CD8-positive, alpha-beta memory T cell (primary cell): ENCODE measurements around the gene GABRA1. TPM values are rescaled to one million over a fixed set of nuclear protein-coding genes. Genes with fewer than 3 reads are reported as not detected.

Experiments
- CTCF ChIA-PET: fragments of 350-600 bp; sonication (Branson Sonifier 250); formaldehyde crosslinking; loops from one replicate; lab custom pipeline; 2021; ENCODE audit warnings: antibody characterized with exemption; lab: Charles Lee
- POLR2A ChIA-PET: fragments of 350-600 bp; sonication (Branson Sonifier 250); formaldehyde crosslinking; loops from one replicate; lab custom pipeline; 2021; ENCODE audit warnings: antibody characterized with exemption; lab: Charles Lee
- DNase-seq, 5 donors: peaks; one replicate each; pipeline versions ENCODE4 v3.0.0 to v3.0.0-alpha.2; 2020 to 2022; ENCODE audit warnings: mixed read lengths in 1 of 5
- H3K27ac ChIP-seq: one replicate; pipeline ENCODE4 v1.7.0; 2013; ENCODE audit warnings: low read depth, mild to moderate bottlenecking, low read length, moderate library complexity
- H3K27me3 ChIP-seq: 2 replicates; pipeline ENCODE4 v1.7.0; 2013; ENCODE audit warnings: low read length, mild to moderate bottlenecking; ENCODE audit not compliant: insufficient read depth, poor library complexity, severe bottlenecking
- H3K36me3 ChIP-seq: 2 replicates; pipeline ENCODE4 v1.7.0; 2013; ENCODE audit warnings: mild to moderate bottlenecking, low read length, moderate library complexity; ENCODE audit not compliant: insufficient read depth
- H3K4me1 ChIP-seq: 2 replicates; pipeline ENCODE4 v1.7.0; 2013; ENCODE audit warnings: mild to moderate bottlenecking, low read length, moderate library complexity; ENCODE audit not compliant: insufficient read depth
- H3K4me3 ChIP-seq: 2 replicates; pipeline ENCODE4 v1.7.0; 2013; ENCODE audit warnings: mild to moderate bottlenecking, low read length
- H3K9me3 ChIP-seq: 2 replicates; pipeline ENCODE4 v1.7.0; 2013; ENCODE audit warnings: mild to moderate bottlenecking, low read length
- H3K27ac Mint-ChIP-seq, 8 donors: one replicate each; pipeline ENCODE4 v1.8.0; 2020 to 2021; ENCODE audit warnings: mixed read lengths in 8 of 8, mild to moderate bottlenecking in 6 of 8, inconsistent platforms in 3 of 8, moderate library complexity in 3 of 8
- H3K27me3 Mint-ChIP-seq, 2 donors: one replicate each; pipeline ENCODE4 v1.8.0; 2020 to 2021; ENCODE audit warnings: mixed read lengths in 2 of 2, mild to moderate bottlenecking in 1 of 2, moderate library complexity in 1 of 2
- H3K36me3 Mint-ChIP-seq, 3 donors: one replicate each; pipeline ENCODE4 v1.8.0; 2020 to 2021; ENCODE audit warnings: mixed read lengths in 3 of 3, inconsistent platforms in 1 of 3, mild to moderate bottlenecking in 1 of 3
- H3K4me1 Mint-ChIP-seq, 3 donors: one replicate each; pipeline ENCODE4 v1.8.0; 2020 to 2021; ENCODE audit warnings: mixed read lengths in 3 of 3, inconsistent platforms in 1 of 3, mild to moderate bottlenecking in 1 of 3
- H3K4me3 Mint-ChIP-seq, 7 donors: one replicate each; pipeline ENCODE4 v1.8.0; 2020 to 2021; ENCODE audit warnings: mixed read lengths in 7 of 7, mild to moderate bottlenecking in 6 of 7, moderate library complexity in 4 of 7, inconsistent platforms in 2 of 7
- H3K9me3 Mint-ChIP-seq, 5 donors: one replicate each; pipeline ENCODE4 v1.8.0; 2020 to 2022; ENCODE audit warnings: mixed read lengths in 5 of 5, mild to moderate bottlenecking in 3 of 5, moderate library complexity in 2 of 5, inconsistent platforms in 1 of 5
- polyA plus RNA-seq: library from polyadenylated mRNA; unstranded; fragments of 300-500 nt; fragmentation: Illumina TruSeq; gene quantifications from one replicate; pipeline ENCODE4 v1.2.3, GENCODE V29; 2021
- total RNA-seq, 2 experiments: library from RNA; stranded (reverse); gene quantifications; one replicate each; pipeline ENCODE4 v1.2.3, GENCODE V29; 2021

The GABRA1 gene
- total and polyA plus RNA-seq, 3 experiments from 2014 or later: not detected

- no peak overlapping the region for H3K4me3 ChIP-seq
- Mint-ChIP-seq H3K4me1 (no peaks in the 10 kb centered on the region), H3K4me3 (no peak overlapping the region), H3K27ac (no peak overlapping the region), H3K36me3 (no peaks in the 10 kb centered on the region), H3K9me3 (peaks cover 0 to 38% (median 2%) of the 10 kb centered on the region in 5 donors), H3K27me3 (no peaks in the 10 kb centered on the region)
- H3K9me3 ChIP-seq: no peaks in the 10 kb centered on the region
- no peaks in the 10 kb centered on the region for H3K36me3 ChIP-seq
- DNase-seq: no peak
- H3K27ac ChIP-seq: no peak overlapping the region
- POLR2A ChIA-PET: no interaction called here
- CTCF ChIA-PET: no interaction called here
- no peaks in the 10 kb centered on the region for H3K27me3 ChIP-seq
- no peaks in the 10 kb centered on the region for H3K4me1 ChIP-seq
Measured at GRCh38 chr5:161863259-161863658, 15.3 kb downstream of the GABRA1 start.

GRCh38 chr5:161863811-161864210 lies 15.9 kb downstream of the GABRA1 start:
- no peaks in the 10 kb centered on the region for H3K4me1 Mint-ChIP-seq
- H3K9me3 Mint-ChIP-seq: peaks cover 0 to 32% (median 2%) of the 10 kb centered on the region in 5 donors
- H3K36me3 ChIP-seq: no peaks in the 10 kb centered on the region
- ChIA-PET POLR2A (no interaction called here), CTCF (no interaction called here)
- no peaks in the 10 kb centered on the region for H3K36me3 Mint-ChIP-seq
- H3K27me3 Mint-ChIP-seq: no peaks in the 10 kb centered on the region
- H3K27me3 ChIP-seq: no peaks in the 10 kb centered on the region
- H3K27ac Mint-ChIP-seq: no peak overlapping the region
- no peaks in the 10 kb centered on the region for H3K4me1 ChIP-seq
- H3K4me3 ChIP-seq: no peak overlapping the region
- H3K9me3 ChIP-seq: no peaks in the 10 kb centered on the region
- no peak for DNase-seq
- H3K4me3 Mint-ChIP-seq: no peak overlapping the region
- no peak overlapping the region for H3K27ac ChIP-seq

- Mint-ChIP-seq H3K27ac (no peak overlapping the region), H3K4me3 (no peak overlapping the region), H3K4me1 (no peaks in the 10 kb centered on the region), H3K27me3 (no peaks in the 10 kb centered on the region), H3K9me3 (peaks cover 0 to 26% (median 2%) of the 10 kb centered on the region in 5 donors), H3K36me3 (no peaks in the 10 kb centered on the region)
- ChIA-PET POLR2A (no interaction called here), CTCF (no interaction called here)
- Histone ChIP-seq H3K9me3 (no peaks in the 10 kb centered on the region), H3K4me1 (no peaks in the 10 kb centered on the region), H3K36me3 (no peaks in the 10 kb centered on the region), H3K27me3 (no peaks in the 10 kb centered on the region), H3K4me3 (no peak overlapping the region), H3K27ac (no peak overlapping the region)
- DNase-seq: no peak
Measured at GRCh38 chr5:161865510-161865909, 17.6 kb downstream of the GABRA1 start.

GRCh38 chr5:161889971-161890370 lies 42.1 kb downstream of the GABRA1 start:
- Mint-ChIP-seq H3K27me3 (no peaks in the 10 kb centered on the region), H3K4me3 (no peak overlapping the region), H3K9me3 (peaks cover 0 to 10% (median 4%) of the 10 kb centered on the region in 5 donors), H3K4me1 (no peaks in the 10 kb centered on the region), H3K27ac (no peak overlapping the region), H3K36me3 (no peaks in the 10 kb centered on the region)
- ChIA-PET POLR2A (no interaction called here), CTCF (no interaction called here)
- DNase-seq: no peak
- Histone ChIP-seq H3K9me3 (no peaks in the 10 kb centered on the region), H3K27me3 (no peaks in the 10 kb centered on the region), H3K36me3 (no peaks in the 10 kb centered on the region), H3K4me1 (no peaks in the 10 kb centered on the region), H3K27ac (no peak overlapping the region), H3K4me3 (no peak overlapping the region)

GRCh38 chr5:161895514-161895913 lies 47.6 kb downstream of the GABRA1 start:
- Mint-ChIP-seq H3K27ac (no peak overlapping the region), H3K4me3 (no peak overlapping the region), H3K9me3 (peaks cover 0 to 13% (median 3%) of the 10 kb centered on the region in 5 donors), H3K27me3 (no peaks in the 10 kb centered on the region), H3K4me1 (no peaks in the 10 kb centered on the region), H3K36me3 (no peaks in the 10 kb centered on the region)
- no peaks in the 10 kb centered on the region for H3K36me3 ChIP-seq
- no peaks in the 10 kb centered on the region for H3K27me3 ChIP-seq
- ChIA-PET POLR2A (no interaction called here), CTCF (no interaction called here)
- no peak for DNase-seq
- no peak overlapping the region for H3K4me3 ChIP-seq
- no peaks in the 10 kb centered on the region for H3K9me3 ChIP-seq
- no peak overlapping the region for H3K27ac ChIP-seq
- no peaks in the 10 kb centered on the region for H3K4me1 ChIP-seq

GRCh38 chr5:161897033-161897432 lies 49.1 kb downstream of the GABRA1 start:
- H3K27ac Mint-ChIP-seq: no peak overlapping the region
- H3K27me3 Mint-ChIP-seq: no peaks in the 10 kb centered on the region
- Histone ChIP-seq H3K36me3 (no peaks in the 10 kb centered on the region), H3K27me3 (no peaks in the 10 kb centered on the region), H3K4me3 (no peak overlapping the region), H3K4me1 (no peaks in the 10 kb centered on the region), H3K27ac (no peak overlapping the region), H3K9me3 (no peaks in the 10 kb centered on the region)
- POLR2A ChIA-PET: no interaction called here
- no peaks in the 10 kb centered on the region for H3K4me1 Mint-ChIP-seq
- peaks cover 0 to 9% (median 3%) of the 10 kb centered on the region in 5 donors for H3K9me3 Mint-ChIP-seq
- no peak overlapping the region for H3K4me3 Mint-ChIP-seq
- no peaks in the 10 kb centered on the region for H3K36me3 Mint-ChIP-seq
- no peak for DNase-seq
- CTCF ChIA-PET: no interaction called here

- peaks cover 2 to 9% (median 6%) of the 10 kb centered on the region in 5 donors for H3K9me3 Mint-ChIP-seq
- H3K4me1 ChIP-seq: no peaks in the 10 kb centered on the region
- no peaks in the 10 kb centered on the region for H3K9me3 ChIP-seq
- no peak overlapping the region for H3K27ac ChIP-seq
- H3K4me1 Mint-ChIP-seq: no peaks in the 10 kb centered on the region
- H3K4me3 ChIP-seq: no peak overlapping the region
- ChIA-PET CTCF (no interaction called here), POLR2A (no interaction called here)
- no peaks in the 10 kb centered on the region for H3K36me3 ChIP-seq
- DNase-seq: no peak
- no peak overlapping the region for H3K4me3 Mint-ChIP-seq
- no peaks in the 10 kb centered on the region for H3K27me3 Mint-ChIP-seq
- H3K36me3 Mint-ChIP-seq: no peaks in the 10 kb centered on the region
- H3K27me3 ChIP-seq: no peaks in the 10 kb centered on the region
- H3K27ac Mint-ChIP-seq: no peak overlapping the region
Measured at GRCh38 chr5:161899590-161899989, 51.7 kb downstream of the GABRA1 start.

- Histone ChIP-seq H3K4me3 (no peak overlapping the region), H3K9me3 (no peaks in the 10 kb centered on the region), H3K4me1 (no peaks in the 10 kb centered on the region), H3K27me3 (no peaks in the 10 kb centered on the region), H3K27ac (no peak overlapping the region), H3K36me3 (no peaks in the 10 kb centered on the region)
- ChIA-PET POLR2A (no interaction called here), CTCF (no interaction called here)
- Mint-ChIP-seq H3K4me1 (no peaks in the 10 kb centered on the region), H3K9me3 (peaks cover 2 to 8% (median 5%) of the 10 kb centered on the region in 5 donors), H3K27ac (no peak overlapping the region), H3K4me3 (no peak overlapping the region), H3K27me3 (no peaks in the 10 kb centered on the region), H3K36me3 (no peaks in the 10 kb centered on the region)
- no peak for DNase-seq
Measured at GRCh38 chr5:161900981-161901380, 53.1 kb downstream of the GABRA1 start.

- no peaks in the 10 kb centered on the region for H3K27me3 ChIP-seq
- Mint-ChIP-seq H3K36me3 (no peaks in the 10 kb centered on the region), H3K4me1 (no peaks in the 10 kb centered on the region), H3K27ac (no peak overlapping the region), H3K9me3 (peaks cover 6 to 13% (median 12%) of the 10 kb centered on the region in 5 donors), H3K27me3 (no peaks in the 10 kb centered on the region), H3K4me3 (no peak overlapping the region)
- no peak overlapping the region for H3K27ac ChIP-seq
- no peaks in the 10 kb centered on the region for H3K36me3 ChIP-seq
- ChIA-PET POLR2A (no interaction called here), CTCF (no interaction called here)
- no peaks in the 10 kb centered on the region for H3K9me3 ChIP-seq
- no peak overlapping the region for H3K4me3 ChIP-seq
- no peak for DNase-seq
- no peaks in the 10 kb centered on the region for H3K4me1 ChIP-seq
Measured at GRCh38 chr5:161921781-161922180, 73.9 kb downstream of the GABRA1 start.
